Neural cell (in vitro differentiated cells): Measurements from ENCODE around the gene MYMK. TPM values are rescaled to one million over a fixed set of nuclear protein-coding genes. Genes with fewer than 3 reads are reported as not detected.

ENCODE experiments used
- H2AFZ ChIP-seq: fragments of 200-600, 300-800 bp; sonication (generic), shearing (Covaris generic); 2 replicates; pipeline ENCODE4 v1.6.0; 2014; ENCODE audit warnings: low read depth, mild to moderate bottlenecking, antibody characterized with exemption, low read length, moderate library complexity
- H3F3A ChIP-seq: fragments of 200-600 bp; shearing (Covaris generic); 2 replicates; pipeline ENCODE4 v1.6.1; 2016; ENCODE audit warnings: mild to moderate bottlenecking, moderate library complexity, mixed read lengths, antibody characterized with exemption, low read length; ENCODE audit not compliant: insufficient read depth, poor library complexity, severe bottlenecking
- H3K27ac ChIP-seq: fragments of 200-600, 300-800 bp; sonication (generic), shearing (Covaris generic); 2 replicates; pipeline ENCODE4 v1.5.1; 2014; ENCODE audit warnings: mild to moderate bottlenecking, low read length, moderate library complexity
- H3K27me3 ChIP-seq: fragments of 300-800, 200-600 bp; sonication (generic), shearing (Covaris generic); 2 replicates; pipeline ENCODE4 v1.6.0; 2014; ENCODE audit warnings: mild to moderate bottlenecking, low read depth, low read length, moderate library complexity; ENCODE audit not compliant: insufficient read depth
- H3K36me3 ChIP-seq: fragments of 300-800, 200-600 bp; sonication (generic), shearing (Covaris generic); 2 replicates; pipeline ENCODE4 v1.5.1; 2014; ENCODE audit warnings: mild to moderate bottlenecking, antibody characterized with exemption, low read length, moderate library complexity; ENCODE audit not compliant: insufficient read depth
- H3K4me2 ChIP-seq: fragments of 300-800, 200-600 bp; sonication (generic), shearing (Covaris generic); 2 replicates; pipeline ENCODE4 v1.6.0; 2014; ENCODE audit warnings: mild to moderate bottlenecking, low read length
- H3K4me3 ChIP-seq: fragments of 300-800, 200-600 bp; sonication (generic), shearing (Covaris generic); 2 replicates; pipeline ENCODE4 v1.5.1; 2014; ENCODE audit warnings: mild to moderate bottlenecking, low read length, moderate library complexity
- H3K79me2 ChIP-seq: fragments of 200-600 bp; shearing (Covaris generic); replicated peaks from 2 replicates; pipeline ENCODE4 v1.6.0; 2014; ENCODE audit warnings: mild to moderate bottlenecking, low read length, moderate library complexity; ENCODE audit not compliant: insufficient read depth
- H3K9ac ChIP-seq: fragments of 300-800, 200-600 bp; sonication (generic), shearing (Covaris generic); 2 replicates; pipeline ENCODE4 v1.6.1; 2016; ENCODE audit warnings: mild to moderate bottlenecking, low read length, mixed read lengths
- H3K9me2 ChIP-seq: fragments of 200-600 bp; shearing (Covaris generic); 2 replicates; pipeline ENCODE4 v1.6.1; 2016; ENCODE audit warnings: mild to moderate bottlenecking, low read length, mixed read lengths; ENCODE audit not compliant: insufficient read depth
- H3K9me3 ChIP-seq: fragments of 200-600, 300-800 bp; sonication (generic), shearing (Covaris generic); 2 replicates; pipeline ENCODE4 v1.6.1; 2016; ENCODE audit warnings: mild to moderate bottlenecking, mixed run types, low read length, moderate library complexity, mixed read lengths
- H4K20me1 ChIP-seq: fragments of 200-600 bp; shearing (Covaris generic); 2 replicates; pipeline ENCODE4 v1.6.1; 2016; ENCODE audit warnings: mild to moderate bottlenecking, mixed run types; ENCODE audit not compliant: insufficient read depth
- CTCF ChIP-seq: fragments of 450-650 bp; IDR thresholded peaks from 2 replicates; pipeline ENCODE4 v1.5.1; 2014; ENCODE audit warnings: antibody characterized with exemption, mild to moderate bottlenecking, moderate library complexity; ENCODE audit not compliant: poor library complexity, severe bottlenecking
- EP300 ChIP-seq: fragments of 450-650 bp; conservative IDR thresholded peaks from 2 replicates; pipeline ENCODE4 v1.6.1; 2014; ENCODE audit warnings: antibody characterized with exemption, mild to moderate bottlenecking, moderate library complexity; ENCODE audit not compliant: poor library complexity, severe bottlenecking
- EZH2 ChIP-seq: fragments of 200-600, 300-800 bp; shearing (Covaris generic), sonication (generic); IDR thresholded peaks from 2 replicates; pipeline ENCODE4 v1.6.1; 2014; ENCODE audit warnings: antibody characterized with exemption, low read length, borderline replicate concordance, mild to moderate bottlenecking; ENCODE audit not compliant: insufficient read depth, poor library complexity, severe bottlenecking
- MXI1 ChIP-seq: fragments of 450-650 bp; conservative IDR thresholded peaks from 2 replicates; pipeline ENCODE4 v1.6.1; 2014; ENCODE audit warnings: antibody characterized with exemption, mild to moderate bottlenecking; ENCODE audit not compliant: poor library complexity, severe bottlenecking
- POLR2AphosphoS5 ChIP-seq: IDR thresholded peaks from 2 replicates; pipeline ENCODE4 v1.6.1; 2012
- RAD21 ChIP-seq: fragments of 450-650 bp; conservative IDR thresholded peaks from 2 replicates; pipeline ENCODE4 v1.6.1; 2014; ENCODE audit warnings: antibody characterized with exemption, mild to moderate bottlenecking, moderate library complexity
- REST ChIP-seq: IDR thresholded peaks from 2 replicates; pipeline ENCODE4 v1.6.1; 2012; ENCODE audit warnings: borderline replicate concordance
- SMC3 ChIP-seq: fragments of 450-650 bp; conservative IDR thresholded peaks from 2 replicates; pipeline ENCODE4 v1.6.1; 2014; ENCODE audit warnings: antibody characterized with exemption, mild to moderate bottlenecking, moderate library complexity; ENCODE audit not compliant: poor library complexity
- TAF1 ChIP-seq: IDR thresholded peaks from 2 replicates; pipeline ENCODE4 v1.6.1; 2012; ENCODE audit warnings: low read depth
- polyA plus RNA-seq: library from polyadenylated mRNA; depleted of rRNA; stranded (reverse); fragments of >200 nt; gene quantifications from 2 replicates; pipeline ENCODE4 v1.2.3, GENCODE V29; 2014

MYMK gene
- polyA plus RNA-seq, 1 donor from 2014 or later, result not detected

GRCh38 chr9:133572821-133573361, 48.1 kb upstream of the MYMK start:
- Histone ChIP-seq H3K27me3 (no peaks in the 10 kb centered on the region), H3F3A (no peaks in the 10 kb centered on the region), H3K9me2 (no peaks in the 10 kb centered on the region), H3K9ac (no peak overlapping the region), H3K36me3 (no peaks in the 10 kb centered on the region), H3K4me2 (no peak overlapping the region), H3K79me2 (no peaks in the 10 kb centered on the region), H2AFZ (no peak overlapping the region), H3K9me3 (no peaks in the 10 kb centered on the region), H4K20me1 (no peaks in the 10 kb centered on the region), H3K27ac (no peak overlapping the region), H3K4me3 (no peak overlapping the region)
- no peak for TF ChIP-seq SMC3
- no peak for TF ChIP-seq MXI1
- no peak for TF ChIP-seq CTCF
- no peak for TF ChIP-seq REST

GRCh38 chr9:133571896-133572595, 47.3 kb upstream of the MYMK start:
- H3K9me2 ChIP-seq, result no peaks in the 10 kb centered on the region
- no peak overlapping the region for H2AFZ ChIP-seq
- no peaks in the 10 kb centered on the region for H3K9me3 ChIP-seq
- no peaks in the 10 kb centered on the region for H4K20me1 ChIP-seq
- H3K27ac ChIP-seq, result no peak overlapping the region
- H3K27me3 ChIP-seq, result no peaks in the 10 kb centered on the region
- no peak overlapping the region for H3K4me2 ChIP-seq
- TF ChIP-seq EZH2 (no peak), CTCF (no peak), RAD21 (no peak), MXI1 (no peak), TAF1 (no peak), REST (no peak), EP300 (no peak), POLR2AphosphoS5 (no peak), SMC3 (no peak)
- H3K36me3 ChIP-seq, result no peaks in the 10 kb centered on the region
- H3K9ac ChIP-seq, result no peak overlapping the region
- H3K4me3 ChIP-seq, result no peak overlapping the region
- H3K79me2 ChIP-seq, result no peaks in the 10 kb centered on the region
- H3F3A ChIP-seq, result no peaks in the 10 kb centered on the region
